GM18861 (cell line): ENCODE measurements around the gene MAU2.

Experiments used
- ATAC-seq: cut with Tn5 transposase; IDR thresholded peaks from one replicate; pipeline ENCODE4 v1.9.1; 2021; ENCODE audit not compliant: unreplicated experiment

The MAU2 gene

GRCh38 chr19:19407633-19407930 is 87.0 kb downstream of the MAU2 start:
- no peak for ATAC-seq
